ENCODE data around the gene PRKAR2B.

The PRKAR2B gene

DNA sequence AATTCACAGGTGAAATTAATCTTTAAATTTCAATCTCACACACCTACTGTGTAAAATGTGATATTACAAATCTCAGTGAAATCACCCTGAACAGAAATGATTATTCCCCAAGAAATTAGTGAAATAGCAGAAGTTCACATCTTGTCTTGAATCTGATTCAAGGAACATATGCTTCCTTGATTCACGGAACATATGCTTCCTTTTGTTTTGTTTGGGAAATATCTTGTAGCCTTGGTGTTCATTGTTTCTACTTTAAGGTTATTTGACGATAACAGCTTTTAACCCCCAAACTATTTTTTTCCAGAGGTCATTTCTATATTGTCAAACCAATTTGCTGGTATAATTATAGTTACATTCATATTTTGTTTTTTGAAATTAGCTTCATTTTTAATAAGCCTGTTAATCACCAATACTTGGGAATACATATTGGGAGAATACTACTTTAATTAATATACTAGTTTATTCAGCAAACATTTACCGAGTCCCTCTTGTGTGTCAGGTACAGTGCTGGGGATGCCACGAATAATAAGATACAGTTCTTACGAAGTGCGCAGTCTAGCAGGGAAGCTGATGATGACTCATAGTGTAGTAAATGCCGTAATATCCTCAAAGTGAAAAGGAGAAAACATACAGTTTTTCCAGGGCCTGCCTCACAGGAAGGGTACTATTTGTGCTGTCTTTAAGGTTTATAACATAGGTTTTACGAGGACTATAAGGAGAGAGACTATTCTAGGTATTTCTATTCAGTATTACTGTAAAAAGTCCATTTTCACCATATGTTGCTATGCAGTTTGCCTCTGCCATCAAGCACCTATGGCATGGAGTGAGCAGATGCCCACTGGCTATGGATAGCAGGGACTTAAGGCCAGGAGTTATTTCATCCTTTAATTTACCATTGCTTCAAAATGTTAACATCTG lies 32.5 kb downstream of the PRKAR2B start:
- DNase-seq (ENCODE audit: extremely low read depth, insufficient read length): no peak
- TF ChIP-seq, protein P1, sequence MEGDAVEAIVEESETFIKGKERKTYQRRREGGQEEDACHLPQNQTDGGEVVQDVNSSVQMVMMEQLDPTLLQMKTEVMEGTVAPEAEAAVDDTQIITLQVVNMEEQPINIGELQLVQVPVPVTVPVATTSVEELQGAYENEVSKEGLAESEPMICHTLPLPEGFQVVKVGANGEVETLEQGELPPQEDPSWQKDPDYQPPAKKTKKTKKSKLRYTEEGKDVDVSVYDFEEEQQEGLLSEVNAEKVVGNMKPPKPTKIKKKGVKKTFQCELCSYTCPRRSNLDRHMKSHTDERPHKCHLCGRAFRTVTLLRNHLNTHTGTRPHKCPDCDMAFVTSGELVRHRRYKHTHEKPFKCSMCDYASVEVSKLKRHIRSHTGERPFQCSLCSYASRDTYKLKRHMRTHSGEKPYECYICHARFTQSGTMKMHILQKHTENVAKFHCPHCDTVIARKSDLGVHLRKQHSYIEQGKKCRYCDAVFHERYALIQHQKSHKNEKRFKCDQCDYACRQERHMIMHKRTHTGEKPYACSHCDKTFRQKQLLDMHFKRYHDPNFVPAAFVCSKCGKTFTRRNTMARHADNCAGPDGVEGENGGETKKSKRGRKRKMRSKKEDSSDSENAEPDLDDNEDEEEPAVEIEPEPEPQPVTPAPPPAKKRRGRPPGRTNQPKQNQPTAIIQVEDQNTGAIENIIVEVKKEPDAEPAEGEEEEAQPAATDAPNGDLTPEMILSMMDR (IDR thresholded peaks at IDR 0.05; ENCODE audit: insufficient read depth, low read length, poor library complexity, severe bottlenecking): no peak

DNA sequence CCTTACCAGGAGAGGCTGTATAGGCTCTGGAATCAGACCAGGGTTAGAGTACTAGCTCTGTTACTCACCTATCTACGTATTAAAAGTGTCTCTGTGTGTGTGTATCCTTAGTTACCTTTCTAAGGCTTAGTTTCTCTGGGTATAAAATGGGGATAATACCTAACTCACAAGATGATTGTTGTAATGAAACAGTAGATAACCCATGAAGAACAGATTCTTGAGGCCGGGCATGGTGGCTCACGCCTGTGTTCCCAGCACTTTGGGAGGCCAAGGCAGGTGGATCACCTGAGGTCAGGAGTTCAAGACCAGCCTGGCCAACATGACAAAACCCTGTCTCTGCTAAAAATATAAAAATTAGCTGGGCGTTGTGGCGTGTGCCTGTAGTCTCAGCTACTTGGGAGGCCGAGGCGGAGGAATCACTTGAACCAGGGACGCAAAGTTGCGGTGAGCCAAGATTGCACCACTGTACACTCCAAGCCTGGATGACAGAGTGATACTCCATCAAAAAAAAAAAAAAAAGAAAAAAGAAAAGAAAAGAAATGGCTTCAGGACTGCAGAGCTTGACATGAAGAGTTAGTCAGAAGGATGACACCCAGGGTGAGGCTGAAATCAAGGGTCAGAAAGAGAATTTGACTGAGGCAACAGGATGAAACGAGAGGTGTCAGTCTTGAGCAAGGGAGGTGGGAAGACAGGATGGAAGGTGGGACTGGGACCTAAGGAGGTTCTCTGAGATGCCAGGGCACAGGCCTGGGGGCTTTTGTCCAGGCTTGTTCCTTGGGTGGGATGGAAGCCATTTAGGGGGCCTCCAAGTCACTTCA lies 33.4 kb downstream of the PRKAR2B start:
- H3K27me3 ChIP-seq (replicated peaks; ENCODE audit: control insufficient read depth, insufficient read depth, low read length): no peaks in the 10 kb centered on the region
- no peak for DNase-seq (ENCODE audit: extremely low read depth, insufficient read length)
- TF ChIP-seq, protein P1 (IDR thresholded peaks at IDR 0.05; ENCODE audit: insufficient read depth, low read length, poor library complexity, severe bottlenecking): no peak
- H3K36me3 ChIP-seq (ENCODE audit: control insufficient read depth, insufficient read depth, low read length): no peaks in the 10 kb centered on the region
- no peak overlapping the region for H3K4me3 ChIP-seq (replicated peaks; ENCODE audit: low read depth, low read length)

More for the DNA sequence above, 32.5 kb downstream of the PRKAR2B start:
- no peaks in the 10 kb centered on the region for H3K36me3 ChIP-seq (ENCODE audit: control insufficient read depth, insufficient read depth, low read length)
- no peaks in the 10 kb centered on the region for H3K27me3 ChIP-seq (replicated peaks; ENCODE audit: control insufficient read depth, insufficient read depth, low read length)
- no peak overlapping the region for H3K4me3 ChIP-seq (replicated peaks; ENCODE audit: low read depth, low read length)

DNA sequence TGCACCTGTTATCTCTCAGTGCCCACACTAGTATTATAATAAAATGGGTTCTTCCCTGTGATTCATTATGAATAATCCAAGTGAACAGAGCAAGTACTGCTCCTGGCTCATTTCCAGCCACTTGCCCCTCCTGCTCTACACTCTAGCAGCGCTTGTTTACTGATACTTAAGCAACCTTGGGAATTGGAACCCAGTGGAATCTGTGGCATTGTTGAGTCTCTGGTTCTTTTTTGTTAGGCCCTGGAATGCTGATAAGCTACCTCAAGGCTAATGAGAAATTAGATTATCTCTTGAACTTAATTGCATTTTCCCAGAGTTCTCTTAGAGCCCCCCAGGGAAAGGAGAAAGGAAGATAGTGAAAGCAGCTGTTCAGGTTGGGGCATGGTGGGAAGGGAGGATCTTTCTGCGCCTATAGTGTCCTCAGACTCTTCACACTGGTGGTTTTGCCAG lies 34.0 kb downstream of the PRKAR2B start:
- no peak for DNase-seq (ENCODE audit: extremely low read depth, insufficient read length)
- Histone ChIP-seq H3K27me3 (replicated peaks; ENCODE audit: control insufficient read depth, insufficient read depth, low read length) (no peaks in the 10 kb centered on the region), H3K4me3 (replicated peaks; ENCODE audit: low read depth, low read length) (no peak overlapping the region), H3K36me3 (ENCODE audit: control insufficient read depth, insufficient read depth, low read length) (no peaks in the 10 kb centered on the region)
- TF ChIP-seq, protein P1 (IDR thresholded peaks at IDR 0.05; ENCODE audit: insufficient read depth, low read length, poor library complexity, severe bottlenecking): no peak

DNA sequence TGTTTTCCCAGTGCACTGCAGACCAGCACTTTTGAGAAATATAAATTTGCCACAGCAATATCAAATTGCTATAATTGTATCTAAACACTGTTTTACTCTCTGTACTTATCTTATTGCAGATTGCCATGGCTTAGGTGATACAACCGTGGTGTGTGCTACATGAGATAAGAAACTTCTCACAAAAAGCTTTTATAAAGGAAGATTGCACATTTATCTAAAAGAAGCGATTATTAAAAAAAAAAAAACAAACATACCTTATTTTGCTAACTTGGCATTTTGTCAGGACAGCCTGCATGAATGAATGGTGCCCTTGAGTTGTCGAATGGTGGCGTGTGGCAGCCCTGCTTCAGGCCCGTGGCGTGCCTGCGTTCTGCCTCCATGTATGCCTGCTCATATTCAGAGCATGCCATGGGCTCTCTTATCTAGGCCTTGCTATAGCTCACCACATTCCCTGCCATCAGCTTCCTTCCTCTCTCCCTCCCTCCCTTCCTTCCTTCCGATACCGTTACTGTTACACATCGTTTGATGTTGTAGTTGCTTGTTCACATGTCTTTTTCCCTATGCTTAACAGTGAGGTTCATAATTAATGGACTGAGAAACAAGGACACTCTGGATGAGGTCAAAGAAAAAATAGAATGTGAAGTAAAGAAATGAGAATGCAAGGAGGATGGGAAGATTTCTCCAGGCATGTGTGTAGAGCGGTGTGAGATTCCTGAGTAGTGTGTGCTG lies 34.9 kb downstream of the PRKAR2B start:
- TF ChIP-seq, protein P1 (IDR thresholded peaks at IDR 0.05; ENCODE audit: insufficient read depth, low read length, poor library complexity, severe bottlenecking): no peak
- H3K27me3 ChIP-seq (replicated peaks; ENCODE audit: control insufficient read depth, insufficient read depth, low read length): no peaks in the 10 kb centered on the region
- H3K36me3 ChIP-seq (ENCODE audit: control insufficient read depth, insufficient read depth, low read length): no peaks in the 10 kb centered on the region
- DNase-seq (ENCODE audit: extremely low read depth, insufficient read length): no peak
- H3K4me3 ChIP-seq (replicated peaks; ENCODE audit: low read depth, low read length): no peak overlapping the region

DNA sequence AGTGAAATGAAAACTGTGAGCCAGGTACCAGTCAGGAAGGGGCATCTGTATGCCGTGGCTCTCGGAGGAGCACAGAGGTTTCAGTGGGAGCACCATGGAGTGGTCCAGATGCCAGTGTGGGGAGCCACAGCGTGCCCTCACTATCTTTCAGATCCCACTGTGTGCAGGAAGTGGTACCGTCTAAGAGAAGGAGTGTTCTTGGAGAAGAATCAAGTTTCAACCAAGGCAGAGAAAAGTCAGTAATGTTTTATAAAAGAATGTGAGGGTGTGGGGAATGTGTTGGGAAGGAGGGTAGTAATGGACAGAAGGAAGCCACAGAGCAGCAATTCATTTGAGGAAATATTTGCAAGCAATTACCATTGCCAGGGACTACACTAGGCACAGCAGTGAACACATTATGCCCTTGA lies 35.6 kb downstream of the PRKAR2B start:
- Histone ChIP-seq H3K4me3 (replicated peaks; ENCODE audit: low read depth, low read length) (no peak overlapping the region), H3K27me3 (replicated peaks; ENCODE audit: control insufficient read depth, insufficient read depth, low read length) (no peaks in the 10 kb centered on the region), H3K36me3 (ENCODE audit: control insufficient read depth, insufficient read depth, low read length) (no peaks in the 10 kb centered on the region)
- TF ChIP-seq, protein P1 (IDR thresholded peaks at IDR 0.05; ENCODE audit: insufficient read depth, low read length, poor library complexity, severe bottlenecking): no peak
- no peak for DNase-seq (ENCODE audit: extremely low read depth, insufficient read length)
